K562 (cell line): Measurements from ENCODE around the gene SUCLG1. TPM values are rescaled to one million over a fixed set of nuclear protein-coding genes. Genes with fewer than 3 reads are reported as not detected.

Source experiments
- ATAC-seq: fragments of 200-7000 bp; cut with Tn5 transposase; 3 replicates; pipeline ENCODE4 v1.9.1; 2020; ENCODE audit warnings: moderate library complexity
- BruUV-seq: library from RNA; stranded (reverse); fragments of 400-500 nt; replicated peaks from 2 replicates; lab custom pipeline; 2021; lab: Mats Ljungman, UMichigan
- CTCF ChIA-PET: fragments of 300-600 bp; formaldehyde crosslinking; extraction: SDS; loops from one replicate; lab custom pipeline; 2021; ENCODE audit warnings: low intra/inter-chr PET ratio; lab: Yijun Ruan, JAX
- POLR2A ChIA-PET: fragments of 300-600, 350-650 bp; sonication (Branson Sonifier 250); formaldehyde crosslinking; extraction: SDS; loops from one replicate; lab custom pipeline; 2021; ENCODE audit warnings: antibody characterized with exemption, inconsistent platforms; lab: Yijun Ruan, JAX
- DNase-seq, 4 experiments: peaks; one replicate each; pipeline versions ENCODE4 v3.0.0 to v3.0.0-alpha.2; 2011 to 2018; ENCODE audit warnings: low spot score in 3 of 4, mixed read lengths in 3 of 4; ENCODE audit errors: extremely low read depth in 1 of 4
- FAIRE-seq: peaks from 2 replicates; lab custom pipeline; 2011; peaks lifted over from hg19 to GRCh38; lab: Jason Lieb, UNC
- H2AFZ ChIP-seq: 2 replicates; pipeline ENCODE4 v1.6.0; 2011; ENCODE audit warnings: low read depth, low read length, control low read depth, inconsistent platforms
- H3K27ac ChIP-seq: fragments of 200-600 bp; 3 replicates; pipeline ENCODE4 v1.8.0; 2011; ENCODE audit warnings: low read depth, mild to moderate bottlenecking, control low read depth, inconsistent platforms, low read length, moderate library complexity, mixed read lengths; ENCODE audit errors: extremely low read depth
- H3K27me3 ChIP-seq, 2 experiments: fragments of 300-600 bp in 1 of 2; 2 replicates in 1 of 2; 3 replicates in 1 of 2; pipeline versions ENCODE4 v1.6.0 to v1.8.0; 2011; ENCODE audit warnings: inconsistent platforms in 2 of 2, low read length in 2 of 2, mild to moderate bottlenecking in 1 of 2, mixed read lengths in 1 of 2, moderate library complexity in 1 of 2; ENCODE audit not compliant: control insufficient read depth in 2 of 2, insufficient read depth in 2 of 2
- H3K36me3 ChIP-seq: fragments of 300-600 bp; 3 replicates; pipeline ENCODE4 v1.8.0; 2011; ENCODE audit warnings: mild to moderate bottlenecking, low read length, inconsistent platforms; ENCODE audit not compliant: control insufficient read depth, insufficient read depth
- H3K4me1 ChIP-seq, 2 experiments: fragments of 200-600 bp in 1 of 2; replicated peaks in 1 of 2; 2 replicates in 1 of 2; 3 replicates in 1 of 2; pipeline versions ENCODE4 v1.5.1 to v1.8.0; 2011; ENCODE audit warnings: inconsistent platforms in 2 of 2, low read length in 2 of 2, mild to moderate bottlenecking in 1 of 2, mixed read lengths in 1 of 2, moderate library complexity in 1 of 2; ENCODE audit not compliant: control insufficient read depth in 2 of 2, insufficient read depth in 2 of 2
- H3K4me2 ChIP-seq: 2 replicates; pipeline ENCODE4 v1.6.1; 2011; ENCODE audit warnings: low read length, control low read depth, inconsistent platforms, mixed read lengths; ENCODE audit not compliant: insufficient read depth
- H3K4me3 ChIP-seq: fragments of 200-600 bp; sonication (generic), shearing (Covaris generic); 2 replicates; pipeline ENCODE4 v1.5.1; 2016; ENCODE audit warnings: control low read depth, inconsistent platforms
- H3K79me2 ChIP-seq: fragments of 200-600 bp; 3 replicates; pipeline ENCODE4 v1.8.0; 2011; ENCODE audit warnings: low read length, inconsistent platforms; ENCODE audit not compliant: control insufficient read depth, insufficient read depth
- H3K9ac ChIP-seq, 2 experiments: 2 replicates each; pipeline versions ENCODE4 v1.6.0 to v1.6.1; 2011; ENCODE audit warnings: low read depth in 2 of 2, low read length in 2 of 2, control low read depth in 1 of 2, inconsistent platforms in 1 of 2, mild to moderate bottlenecking in 1 of 2, mixed read lengths in 1 of 2; ENCODE audit not compliant: insufficient read depth in 1 of 2
- H3K9me1 ChIP-seq: one replicate; pipeline ENCODE4 v1.6.0; 2011; ENCODE audit warnings: inconsistent platforms, mild to moderate bottlenecking, low read length, moderate library complexity; ENCODE audit not compliant: control insufficient read depth, insufficient read depth
- H3K9me3 ChIP-seq: replicated peaks from 2 replicates; pipeline ENCODE4 v1.5.1; 2011; ENCODE audit warnings: low read depth, low read length, inconsistent platforms; ENCODE audit not compliant: control insufficient read depth, insufficient read depth
- H4K20me1 ChIP-seq: replicated peaks from 2 replicates; pipeline ENCODE4 v1.6.1; 2011; ENCODE audit warnings: low read length, inconsistent platforms, mixed read lengths; ENCODE audit not compliant: control insufficient read depth, insufficient read depth
- CHCHD3 ChIP-seq: fragments of 250-450 bp; sonication (Bioruptor Pico); IDR thresholded peaks from 2 replicates; pipeline ENCODE4 v2.1.2; 2022; ENCODE audit warnings: mild to moderate bottlenecking
- CHD2 ChIP-seq: IDR thresholded peaks from 2 replicates; pipeline ENCODE4 v1.6.1; 2011; ENCODE audit warnings: low read depth, low read length
- DNMT1 ChIP-seq: fragments of 450-650 bp; IDR thresholded peaks from 2 replicates; pipeline ENCODE4 v1.6.1; 2016; ENCODE audit warnings: antibody characterized with exemption, mild to moderate bottlenecking
- ELF2 ChIP-seq: fragments of 250-450 bp; sonication (Bioruptor Pico); IDR thresholded peaks from 2 replicates; pipeline ENCODE4 v1.5.0; 2021; ENCODE audit warnings: mild to moderate bottlenecking
- FOSL1 ChIP-seq: fragments of 200-800 bp; sonication (Bioruptor generic); conservative IDR thresholded peaks from 2 replicates; pipeline ENCODE4 v1.6.1; 2016; ENCODE audit warnings: missing genetic modification characterization, missing compliant biosample characterization
- NCOR1 ChIP-seq: fragments of 450-650 bp; IDR thresholded peaks from 2 replicates; pipeline ENCODE4 v1.6.1; 2016; ENCODE audit warnings: mild to moderate bottlenecking, moderate library complexity
- RBM22 ChIP-seq: fragments of 200-400 bp; formaldehyde crosslinking; IDR thresholded peaks from 2 replicates; pipeline ENCODE4 v1.6.1; 2018; ENCODE audit warnings: low read length, low read depth; ENCODE audit not compliant: poor library complexity, severe bottlenecking
- SAFB2 ChIP-seq: fragments of 200-400 bp; formaldehyde crosslinking; IDR thresholded peaks from 2 replicates; pipeline ENCODE4 v1.6.1; 2018; ENCODE audit warnings: borderline replicate concordance, low read length, low read depth, moderate library complexity; ENCODE audit not compliant: severe bottlenecking
- TAL1 ChIP-seq: fragments of 450-650 bp; IDR thresholded peaks from 2 replicates; pipeline ENCODE4 v1.6.1; 2016; ENCODE audit warnings: mild to moderate bottlenecking
- TEAD1 ChIP-seq, 2 experiments: fragments of 450-650 bp in 1 of 2; sonication (generic) in 1 of 2; formaldehyde crosslinking; IDR thresholded peaks; 2 replicates each; pipeline versions ENCODE4 v1.4.0 to v1.8.0; 2020 to 2022; ENCODE audit warnings: mild to moderate bottlenecking in 2 of 2, missing genetic modification reagents in 1 of 2
- ZNF217 ChIP-seq: sonication (generic); formaldehyde crosslinking; IDR thresholded peaks from 2 replicates; pipeline ENCODE4 v1.8.0; 2022; ENCODE audit warnings: mild to moderate bottlenecking, missing genetic modification reagents
- ZNF23 ChIP-seq: fragments of 250-450 bp; sonication (Bioruptor Pico); IDR thresholded peaks from 2 replicates; pipeline ENCODE4 v1.4.0; 2020; ENCODE audit warnings: mild to moderate bottlenecking
- ZNF583 ChIP-seq: fragments of 250-450 bp; sonication (Bioruptor Pico); IDR thresholded peaks from 2 replicates; pipeline ENCODE4 v1.4.0; 2020
- WGBS: fragments of 100-300 bp; shearing (Covaris generic); methylation state at CpG from one replicate; pipeline ENCODE4 v1.1.6; 2016; ENCODE audit warnings: low coverage, mixed read lengths; ENCODE audit not compliant: insufficient coverage; ENCODE audit errors: missing lambda C conversion rate; 5-methylcytosine and 5-hydroxymethylcytosine counted together
- in situ Hi-C: fragments of 300-500 bp; cut with MboI; formaldehyde crosslinking; loops from 4 replicates; pipeline ENCODE4 v1.15.0; 2018; ENCODE audit warnings: inconsistent platforms, mixed read lengths
- intact Hi-C: fragments of 100-400 bp; cut with micrococcal nuclease; formaldehyde crosslinking; loops from 2 replicates; pipeline ENCODE4 v1.14.2; 2022
- polyA plus RNA-seq, 8 experiments: library from polyadenylated mRNA; depleted of rRNA in 4 of 8; stranded (reverse) in 5 of 8; unstranded in 3 of 8; fragments of >200 nt; fragmentation: Nextera tagmentation in 2 of 8; fragmentation: Illumina TruSeq in 1 of 8; extraction: Ambion mirVana in 2 of 8; extraction: Trizol in 1 of 8; gene quantifications; 2 replicates each; pipeline versions ENCODE4 v1.2.1 to v1.2.3, GENCODE V29; 2011 to 2014; ENCODE audit warnings: inconsistent platforms in 1 of 8, missing spikeins in 1 of 8
- total RNA-seq, 7 experiments: library from RNA; depleted of rRNA in 6 of 7; stranded (reverse); fragments of >200 nt in 6 of 7; fragmentation: Illumina TruSeq in 2 of 7; extraction: Trizol in 2 of 7; gene quantifications; 2 replicates each; pipeline versions ENCODE4 v1.2.1 to v1.2.3, GENCODE V29; 2011 to 2021; ENCODE audit warnings: low replicate concordance in 1 of 7
- TF ChIP-seq, protein P1 (sequence below): fragments of 450-650 bp; IDR thresholded peaks from 2 replicates; pipeline ENCODE4 v1.6.1; 2014; ENCODE audit warnings: low read depth, mild to moderate bottlenecking, moderate library complexity, borderline replicate concordance
- TF ChIP-seq, protein P2 (sequence below): fragments of 250-450 bp; sonication (Bioruptor Pico); IDR thresholded peaks from 2 replicates; pipeline ENCODE4 v1.4.0; 2020; ENCODE audit warnings: mild to moderate bottlenecking, moderate library complexity
- TF ChIP-seq, protein P3 (sequence below): IDR thresholded peaks from 3 replicates; pipeline ENCODE4 v1.6.1; 2011; ENCODE audit warnings: borderline replicate concordance, mild to moderate bottlenecking, moderate library complexity; ENCODE audit not compliant: insufficient read length; ENCODE audit errors: extremely low read depth

SUCLG1 gene
- total and polyA plus RNA-seq, 9 of the 15 experiments (the other 6 are each of a cell fraction or from before 2014, with no cell fraction given), result 90.5 to 325 (median 115) TPM

DNA sequence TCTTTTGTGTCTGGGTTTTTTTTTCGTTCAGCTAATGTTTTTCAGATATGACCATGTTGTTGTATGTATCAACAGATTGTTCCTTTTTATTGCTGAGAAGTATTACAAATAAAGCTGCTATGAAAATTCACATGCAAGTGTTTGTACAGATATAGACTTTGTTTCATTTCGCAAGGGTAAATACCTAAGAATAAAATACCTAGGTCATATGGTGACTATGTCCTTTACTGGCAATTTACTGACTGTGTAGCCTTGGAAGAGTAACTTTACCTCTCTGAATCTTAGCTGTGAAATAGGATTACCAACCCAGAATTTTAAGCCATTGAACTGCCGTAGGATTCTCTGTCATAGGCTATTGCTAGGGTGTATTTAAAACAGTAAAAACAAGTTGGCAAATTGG, 38.2 kb upstream of the SUCLG1 start:
- Histone ChIP-seq H3K9ac (no peak overlapping the region), H3K4me1 (no peaks in the 10 kb centered on the region), H3K9me3 (no peaks in the 10 kb centered on the region), H3K36me3 (no peaks in the 10 kb centered on the region), H3K9me1 (no peaks in the 10 kb centered on the region), H3K4me3 (no peak overlapping the region), H3K27me3 (0 out of 5 replicates have a peak, but pooled peaks cover 0 to 3% of the 10 kb centered on the region in 2 experiments), H3K79me2 (no peaks in the 10 kb centered on the region), H3K27ac (no peak overlapping the region), H2AFZ (no peak overlapping the region), H4K20me1 (no peaks in the 10 kb centered on the region; the same call in 1 of the 2 replicates), H3K4me2 (no peak overlapping the region)
- no peak for DNase-seq
- intact Hi-C loops, result loop anchor here (5.0 kb wide), 1 partner anchor 385 kb away; the partner anchor contains the start of gene TRABD2A
- in situ Hi-C loops, result loop anchor here (5.0 kb wide), 2 partner anchors 370 to 430 kb away; no protein-coding TSS in a partner anchor
- ChIA-PET CTCF (no interaction called here), POLR2A (interaction anchor here (0.9 kb wide), 1 partner anchor 19 kb away, joined by 4 read pairs; the partner anchor contains the start of gene DNAH6)
- ATAC-seq, result no peak
- no TSS peak for BruUV-seq
- 7% methylated on average over 3 of the region's 3 CpGs for WGBS
- no peak for FAIRE-seq
- no peak for TF ChIP-seq TEAD1 (CRISPR knock-in tag; IDR thresholded peaks at IDR 0.05)
- no peak for TF ChIP-seq CHCHD3
- TF ChIP-seq, protein P1, sequence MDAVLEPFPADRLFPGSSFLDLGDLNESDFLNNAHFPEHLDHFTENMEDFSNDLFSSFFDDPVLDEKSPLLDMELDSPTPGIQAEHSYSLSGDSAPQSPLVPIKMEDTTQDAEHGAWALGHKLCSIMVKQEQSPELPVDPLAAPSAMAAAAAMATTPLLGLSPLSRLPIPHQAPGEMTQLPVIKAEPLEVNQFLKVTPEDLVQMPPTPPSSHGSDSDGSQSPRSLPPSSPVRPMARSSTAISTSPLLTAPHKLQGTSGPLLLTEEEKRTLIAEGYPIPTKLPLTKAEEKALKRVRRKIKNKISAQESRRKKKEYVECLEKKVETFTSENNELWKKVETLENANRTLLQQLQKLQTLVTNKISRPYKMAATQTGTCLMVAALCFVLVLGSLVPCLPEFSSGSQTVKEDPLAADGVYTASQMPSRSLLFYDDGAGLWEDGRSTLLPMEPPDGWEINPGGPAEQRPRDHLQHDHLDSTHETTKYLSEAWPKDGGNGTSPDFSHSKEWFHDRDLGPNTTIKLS, result no peak
- TF ChIP-seq, protein P2, sequence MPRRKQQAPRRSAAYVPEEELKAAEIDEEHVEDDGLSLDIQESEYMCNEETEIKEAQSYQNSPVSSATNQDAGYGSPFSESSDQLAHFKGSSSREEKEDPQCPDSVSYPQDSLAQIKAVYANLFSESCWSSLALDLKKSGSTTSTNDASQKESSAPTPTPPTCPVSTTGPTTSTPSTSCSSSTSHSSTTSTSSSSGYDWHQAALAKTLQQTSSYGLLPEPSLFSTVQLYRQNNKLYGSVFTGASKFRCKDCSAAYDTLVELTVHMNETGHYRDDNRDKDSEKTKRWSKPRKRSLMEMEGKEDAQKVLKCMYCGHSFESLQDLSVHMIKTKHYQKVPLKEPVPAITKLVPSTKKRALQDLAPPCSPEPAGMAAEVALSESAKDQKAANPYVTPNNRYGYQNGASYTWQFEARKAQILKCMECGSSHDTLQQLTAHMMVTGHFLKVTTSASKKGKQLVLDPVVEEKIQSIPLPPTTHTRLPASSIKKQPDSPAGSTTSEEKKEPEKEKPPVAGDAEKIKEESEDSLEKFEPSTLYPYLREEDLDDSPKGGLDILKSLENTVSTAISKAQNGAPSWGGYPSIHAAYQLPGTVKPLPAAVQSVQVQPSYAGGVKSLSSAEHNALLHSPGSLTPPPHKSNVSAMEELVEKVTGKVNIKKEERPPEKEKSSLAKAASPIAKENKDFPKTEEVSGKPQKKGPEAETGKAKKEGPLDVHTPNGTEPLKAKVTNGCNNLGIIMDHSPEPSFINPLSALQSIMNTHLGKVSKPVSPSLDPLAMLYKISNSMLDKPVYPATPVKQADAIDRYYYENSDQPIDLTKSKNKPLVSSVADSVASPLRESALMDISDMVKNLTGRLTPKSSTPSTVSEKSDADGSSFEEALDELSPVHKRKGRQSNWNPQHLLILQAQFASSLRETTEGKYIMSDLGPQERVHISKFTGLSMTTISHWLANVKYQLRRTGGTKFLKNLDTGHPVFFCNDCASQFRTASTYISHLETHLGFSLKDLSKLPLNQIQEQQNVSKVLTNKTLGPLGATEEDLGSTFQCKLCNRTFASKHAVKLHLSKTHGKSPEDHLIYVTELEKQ (CRISPR knock-in tag), result no peak
- TF ChIP-seq SAFB2, result no peak
- no peak for TF ChIP-seq NCOR1
- no peak for TF ChIP-seq RBM22
- TF ChIP-seq ZNF23 (CRISPR knock-in tag), result no peak
- no peak for TF ChIP-seq ZNF217 (CRISPR knock-in tag)
- no peak for TF ChIP-seq TAL1
- TF ChIP-seq ELF2 (CRISPR knock-in tag), result no peak
- no peak for TF ChIP-seq ZNF583
- no peak for TF ChIP-seq DNMT1
- no peak for TF ChIP-seq CHD2
- TF ChIP-seq FOSL1 (tag), result no peak
- TF ChIP-seq, protein P3, sequence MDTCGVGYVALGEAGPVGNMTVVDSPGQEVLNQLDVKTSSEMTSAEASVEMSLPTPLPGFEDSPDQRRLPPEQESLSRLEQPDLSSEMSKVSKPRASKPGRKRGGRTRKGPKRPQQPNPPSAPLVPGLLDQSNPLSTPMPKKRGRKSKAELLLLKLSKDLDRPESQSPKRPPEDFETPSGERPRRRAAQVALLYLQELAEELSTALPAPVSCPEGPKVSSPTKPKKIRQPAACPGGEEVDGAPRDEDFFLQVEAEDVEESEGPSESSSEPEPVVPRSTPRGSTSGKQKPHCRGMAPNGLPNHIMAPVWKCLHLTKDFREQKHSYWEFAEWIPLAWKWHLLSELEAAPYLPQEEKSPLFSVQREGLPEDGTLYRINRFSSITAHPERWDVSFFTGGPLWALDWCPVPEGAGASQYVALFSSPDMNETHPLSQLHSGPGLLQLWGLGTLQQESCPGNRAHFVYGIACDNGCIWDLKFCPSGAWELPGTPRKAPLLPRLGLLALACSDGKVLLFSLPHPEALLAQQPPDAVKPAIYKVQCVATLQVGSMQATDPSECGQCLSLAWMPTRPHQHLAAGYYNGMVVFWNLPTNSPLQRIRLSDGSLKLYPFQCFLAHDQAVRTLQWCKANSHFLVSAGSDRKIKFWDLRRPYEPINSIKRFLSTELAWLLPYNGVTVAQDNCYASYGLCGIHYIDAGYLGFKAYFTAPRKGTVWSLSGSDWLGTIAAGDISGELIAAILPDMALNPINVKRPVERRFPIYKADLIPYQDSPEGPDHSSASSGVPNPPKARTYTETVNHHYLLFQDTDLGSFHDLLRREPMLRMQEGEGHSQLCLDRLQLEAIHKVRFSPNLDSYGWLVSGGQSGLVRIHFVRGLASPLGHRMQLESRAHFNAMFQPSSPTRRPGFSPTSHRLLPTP, result no peak
